HepG2 (cell line): Measurements from ENCODE around the gene OAF. TPM values are rescaled to one million over a fixed set of nuclear protein-coding genes. Genes with fewer than 3 reads are reported as not detected.

Source experiments
- ATAC-seq: fragments of 200-7000 bp; cut with Tn5 transposase; 3 replicates; pipeline ENCODE4 v1.9.1; 2020; ENCODE audit warnings: mild to moderate bottlenecking, moderate library complexity
- BruUV-seq: library from RNA; stranded (reverse); fragments of 400-500 nt; replicated peaks from 2 replicates; lab custom pipeline; 2021; lab: Mats Ljungman, UMichigan
- CTCF ChIA-PET: fragments of 300-600 bp; formaldehyde crosslinking; extraction: SDS; loops from one replicate; lab custom pipeline; 2021; ENCODE audit warnings: low total read pairs, inconsistent platforms, low intra/inter-chr PET ratio; lab: Yijun Ruan, JAX
- POLR2A ChIA-PET: fragments of 350-600 bp; sonication (Branson Sonifier 250); formaldehyde crosslinking; loops from one replicate; lab custom pipeline; 2020; ENCODE audit warnings: antibody characterized with exemption, inconsistent platforms; lab: Yijun Ruan, JAX
- DNase-seq: peaks from one replicate; pipeline ENCODE4 v3.0.0-alpha.2; 2015; ENCODE audit warnings: low spot score
- FAIRE-seq: peaks from 3 replicates; lab custom pipeline; 2011; peaks lifted over from hg19 to GRCh38; lab: Jason Lieb, UNC
- H2AFZ ChIP-seq: one replicate; pipeline ENCODE4 v1.6.1; 2011; ENCODE audit warnings: low read length, inconsistent platforms
- H3K27ac ChIP-seq: fragments of 300-600 bp; 3 replicates; pipeline ENCODE4 v1.8.0; 2011; ENCODE audit warnings: mixed run types, mild to moderate bottlenecking, mixed read lengths, low read length, inconsistent platforms; ENCODE audit not compliant: insufficient read depth; ENCODE audit errors: extremely low read length
- H3K27me3 ChIP-seq, 2 experiments: fragments of 200-600 bp in 1 of 2; 2 replicates in 1 of 2; 3 replicates in 1 of 2; pipeline versions ENCODE4 v1.6.0 to v1.8.0; 2011; ENCODE audit warnings: low read length in 2 of 2, mild to moderate bottlenecking in 2 of 2, moderate library complexity in 2 of 2, inconsistent platforms in 1 of 2; ENCODE audit not compliant: insufficient read depth in 2 of 2, control insufficient read depth in 1 of 2
- H3K36me3 ChIP-seq, 2 experiments: fragments of 200-600 bp in 1 of 2; replicated peaks in 1 of 2; 2 replicates in 1 of 2; 3 replicates in 1 of 2; pipeline versions ENCODE4 v1.5.1 to v1.8.0; 2011; ENCODE audit warnings: low read length in 2 of 2, inconsistent platforms in 1 of 2; ENCODE audit not compliant: insufficient read depth in 2 of 2, control insufficient read depth in 1 of 2
- H3K4me1 ChIP-seq: 2 replicates; pipeline ENCODE4 v1.5.1; 2012; ENCODE audit warnings: low read length, inconsistent platforms; ENCODE audit not compliant: insufficient read depth
- H3K4me2 ChIP-seq: 2 replicates; pipeline ENCODE4 v1.6.0; 2011; ENCODE audit warnings: low read depth, low read length, inconsistent platforms
- H3K4me3 ChIP-seq, 3 experiments: fragments of 200-600 bp in 1 of 3; sonication (generic), shearing (Covaris generic) in 1 of 3; replicated peaks in 1 of 3; 2 replicates each; pipeline ENCODE4 v1.5.1; 2011 to 2016; ENCODE audit warnings: low read length in 3 of 3, inconsistent platforms in 2 of 3, low read depth in 2 of 3, mild to moderate bottlenecking in 2 of 3, control low read depth in 1 of 3, mixed read lengths in 1 of 3; ENCODE audit not compliant: insufficient read depth in 1 of 3
- H3K79me2 ChIP-seq: one replicate; pipeline ENCODE4 v1.6.1; 2011; ENCODE audit warnings: low read length, inconsistent platforms; ENCODE audit not compliant: insufficient read depth
- H3K9ac ChIP-seq: 2 replicates; pipeline ENCODE4 v1.6.0; 2011; ENCODE audit warnings: mild to moderate bottlenecking, low read depth, low read length, inconsistent platforms; ENCODE audit not compliant: insufficient read depth
- H3K9me3 ChIP-seq: 2 replicates; pipeline ENCODE4 v1.5.1; 2012; ENCODE audit warnings: mild to moderate bottlenecking, low read length
- H4K20me1 ChIP-seq: 2 replicates; pipeline ENCODE4 v1.6.0; 2011; ENCODE audit warnings: inconsistent platforms, mild to moderate bottlenecking, low read length, moderate library complexity; ENCODE audit not compliant: insufficient read depth
- ATF7-NPFF ChIP-seq: sonication (generic); formaldehyde crosslinking; IDR thresholded peaks from 2 replicates; pipeline ENCODE4 v1.8.1; 2023; ENCODE audit warnings: mild to moderate bottlenecking, low read depth, missing genetic modification reagents, moderate library complexity
- CBX5 ChIP-seq: sonication (generic); formaldehyde crosslinking; IDR thresholded peaks from 2 replicates; pipeline ENCODE4 v1.4.0; 2020; ENCODE audit warnings: missing genetic modification reagents, borderline replicate concordance
- ELF3 ChIP-seq: IDR thresholded peaks from 2 replicates; pipeline ENCODE4 v1.6.1; 2016; ENCODE audit warnings: missing genetic modification reagents, missing compliant biosample characterization
- HMG20B ChIP-seq: conservative IDR thresholded peaks from 2 replicates; pipeline ENCODE4 v1.6.1; 2016; ENCODE audit warnings: missing genetic modification reagents, missing compliant biosample characterization
- HMGXB3 ChIP-seq: sonication (generic); formaldehyde crosslinking; IDR thresholded peaks from 2 replicates; pipeline ENCODE4 v1.4.0; 2020; ENCODE audit warnings: missing genetic modification reagents, borderline replicate concordance
- HNRNPH1 ChIP-seq: fragments of 200-400 bp; formaldehyde crosslinking; optimal IDR thresholded peaks from 2 replicates; pipeline ENCODE3; 2017; ENCODE audit warnings: mild to moderate bottlenecking, low read depth, low read length
- MAZ ChIP-seq, 2 experiments: sonication (generic) in 1 of 2; formaldehyde crosslinking in 1 of 2; IDR thresholded peaks; 2 replicates each; pipeline versions ENCODE4 v1.5.0 to v1.6.1; 2012 to 2020; ENCODE audit warnings: low read depth in 2 of 2, mild to moderate bottlenecking in 2 of 2, borderline replicate concordance in 1 of 2, improper control_type of control experiment in 1 of 2, low read length in 1 of 2, missing genetic modification reagents in 1 of 2, moderate library complexity in 1 of 2
- REL ChIP-seq: sonication (generic); formaldehyde crosslinking; conservative IDR thresholded peaks from 2 replicates; pipeline ENCODE4 v1.8.0; 2022; ENCODE audit warnings: mild to moderate bottlenecking, missing genetic modification reagents, moderate library complexity
- RXRA ChIP-seq: sonication (generic); formaldehyde crosslinking; IDR thresholded peaks from 2 replicates; pipeline ENCODE4 v1.5.1; 2020; ENCODE audit warnings: missing genetic modification reagents
- ZNF160 ChIP-seq: sonication (generic); formaldehyde crosslinking; IDR thresholded peaks from 2 replicates; pipeline ENCODE4 v1.8.0; 2022; ENCODE audit warnings: mild to moderate bottlenecking, inconsistent platforms, missing genetic modification reagents
- ZNF496 ChIP-seq: sonication (generic); formaldehyde crosslinking; IDR thresholded peaks from 2 replicates; pipeline ENCODE4 v1.8.1; 2023; ENCODE audit warnings: mild to moderate bottlenecking, moderate library complexity, missing genetic modification reagents; ENCODE audit not compliant: insufficient replicate concordance
- ZNF691 ChIP-seq: sonication (generic); formaldehyde crosslinking; IDR thresholded peaks from 2 replicates; pipeline ENCODE4 v1.4.0; 2020; ENCODE audit warnings: missing genetic modification reagents, low read depth, mild to moderate bottlenecking, borderline replicate concordance
- WGBS: methylation state at CpG from one replicate; pipeline ENCODE4 v1.1.6; 2017; ENCODE audit warnings: low lambda C conversion rate; 5-methylcytosine and 5-hydroxymethylcytosine counted together
- in situ Hi-C: cut with HindIII; loops from 2 replicates; pipeline ENCODE4 v1.10.0; 2017; ENCODE audit warnings: low pct_unique_long_range_greater_than_20kb; ENCODE audit not compliant: extremely low pct_ligation_motif_present
- intact Hi-C: fragments of 100-400 bp; cut with micrococcal nuclease; formaldehyde crosslinking; loops from one replicate; pipeline ENCODE4 v1.10.0; 2022; ENCODE audit not compliant: unreplicated experiment
- polyA plus RNA-seq, 8 experiments: library from polyadenylated mRNA; depleted of rRNA in 3 of 8; stranded (reverse) in 7 of 8; unstranded in 1 of 8; fragments of >200 nt; fragmentation: Illumina TruSeq in 4 of 8; extraction: Trizol in 4 of 8; gene quantifications; 2 replicates each; pipeline versions ENCODE4 v1.2.1 to v1.2.3, GENCODE V29; 2011 to 2016; ENCODE audit warnings: low read depth in 4 of 8, missing spikeins in 1 of 8, mixed read lengths in 1 of 8; ENCODE audit not compliant: insufficient read depth in 1 of 8
- total RNA-seq, 5 experiments: library from RNA; depleted of rRNA; stranded (reverse); fragments of >200 nt; fragmentation: Illumina TruSeq; extraction: Trizol; gene quantifications; 2 replicates each; pipeline ENCODE4 v1.2.3, GENCODE V29; 2016; ENCODE audit warnings: low read depth in 1 of 5
- TF ChIP-seq, protein P1 (sequence below): sonication (generic); formaldehyde crosslinking; IDR thresholded peaks from 2 replicates; pipeline ENCODE4 v1.5.0; 2020; ENCODE audit warnings: mild to moderate bottlenecking, missing genetic modification reagents

OAF gene
- total and polyA plus RNA-seq, 2 of the 13 experiments (the other 11 are each of a cell fraction or from before 2014, with no cell fraction given), result 63.7 to 94.6 TPM

GRCh38 chr11:120219938-120220746 lies 9.3 kb downstream of the OAF start:
- ATAC-seq, result no peak
- no peak overlapping the region for H2AFZ ChIP-seq
- no peak overlapping the region for H3K4me3 ChIP-seq
- peaks cover 6% of the 10 kb centered on the region for H3K79me2 ChIP-seq
- peaks cover 21% of the 10 kb centered on the region for H4K20me1 ChIP-seq
- no peaks in the 10 kb centered on the region for H3K9me3 ChIP-seq
- peaks cover 7 to 42% of the 10 kb centered on the region in 2 experiments for H3K36me3 ChIP-seq
- FAIRE-seq, result no peak
- DNase-seq, result no peak
- in situ Hi-C loops, result no loop called here
- CTCF ChIA-PET, result no interaction called here
- no peak overlapping the region for H3K4me2 ChIP-seq
- POLR2A ChIA-PET, result interaction anchor here (1.0 kb wide), 1 partner anchor 35 kb away, joined by 4 read pairs; no protein-coding TSS in a partner anchor
- H3K4me1 ChIP-seq, result peaks cover 63% of the 10 kb centered on the region
- WGBS, result 98% methylated on average over 5 of the region's 9 CpGs
- no peak overlapping the region for H3K9ac ChIP-seq
- intact Hi-C loops, result no loop called here
- no TSS peak for BruUV-seq
- H3K27ac ChIP-seq, result no peak overlapping the region
- no peaks in the 10 kb centered on the region for H3K27me3 ChIP-seq
- TF ChIP-seq ELF3 (CRISPR knock-in tag) (no peak), ATF7-NPFF (CRISPR knock-in tag) (no peak), HMG20B (CRISPR knock-in tag) (no peak), HMGXB3 (CRISPR knock-in tag) (no peak), MAZ (IDR thresholded peaks at IDR 0.05; ENCODE audit: borderline replicate concordance, low read depth, low read length) (no peak), MAZ (CRISPR knock-in tag; IDR thresholded peaks at IDR 0.05; ENCODE audit: low read depth) (no peak), ZNF496 (CRISPR knock-in tag) (no peak), HNRNPH1 (no peak), REL (CRISPR knock-in tag) (no peak), ZNF160 (no peak), RXRA (CRISPR knock-in tag) (no peak), ZNF691 (CRISPR knock-in tag) (no peak), CBX5 (CRISPR knock-in tag) (no peak)
- TF ChIP-seq, protein P1, sequence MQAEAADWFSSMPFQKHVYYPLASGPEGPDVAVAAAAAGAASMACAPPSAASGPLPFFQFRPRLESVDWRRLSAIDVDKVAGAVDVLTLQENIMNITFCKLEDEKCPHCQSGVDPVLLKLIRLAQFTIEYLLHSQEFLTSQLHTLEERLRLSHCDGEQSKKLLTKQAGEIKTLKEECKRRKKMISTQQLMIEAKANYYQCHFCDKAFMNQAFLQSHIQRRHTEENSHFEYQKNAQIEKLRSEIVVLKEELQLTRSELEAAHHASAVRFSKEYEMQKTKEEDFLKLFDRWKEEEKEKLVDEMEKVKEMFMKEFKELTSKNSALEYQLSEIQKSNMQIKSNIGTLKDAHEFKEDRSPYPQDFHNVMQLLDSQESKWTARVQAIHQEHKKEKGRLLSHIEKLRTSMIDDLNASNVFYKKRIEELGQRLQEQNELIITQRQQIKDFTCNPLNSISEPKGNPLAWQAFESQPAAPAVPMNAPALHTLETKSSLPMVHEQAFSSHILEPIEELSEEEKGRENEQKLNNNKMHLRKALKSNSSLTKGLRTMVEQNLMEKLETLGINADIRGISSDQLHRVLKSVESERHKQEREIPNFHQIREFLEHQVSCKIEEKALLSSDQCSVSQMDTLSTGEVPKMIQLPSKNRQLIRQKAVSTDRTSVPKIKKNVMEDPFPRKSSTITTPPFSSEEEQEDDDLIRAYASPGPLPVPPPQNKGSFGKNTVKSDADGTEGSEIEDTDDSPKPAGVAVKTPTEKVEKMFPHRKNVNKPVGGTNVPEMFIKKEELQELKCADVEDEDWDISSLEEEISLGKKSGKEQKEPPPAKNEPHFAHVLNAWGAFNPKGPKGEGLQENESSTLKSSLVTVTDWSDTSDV (CRISPR knock-in tag), result no peak
